Thyroid gland (tissue), 4 donors: Measurements from ENCODE around the gene HES1.

Experiments
- CTCF ChIP-seq, 6 experiments: fragments of 200-600 bp in 3 of 6; fragments of 450-650 bp in 3 of 6; sonication (generic) in 3 of 6; IDR thresholded peaks; one replicate each; pipeline ENCODE4 v1.5.1; 2016 to 2019; ENCODE audit warnings: antibody characterized with exemption in 6 of 6, mild to moderate bottlenecking in 2 of 6, inconsistent platforms in 1 of 6, moderate library complexity in 1 of 6
- POLR2A ChIP-seq, 2 donors: fragments of 450-650 bp; IDR thresholded peaks; one replicate each; pipeline ENCODE4 v1.6.1; 2017; ENCODE audit warnings: antibody characterized with exemption in 2 of 2, mild to moderate bottlenecking in 2 of 2, moderate library complexity in 1 of 2

DNA sequence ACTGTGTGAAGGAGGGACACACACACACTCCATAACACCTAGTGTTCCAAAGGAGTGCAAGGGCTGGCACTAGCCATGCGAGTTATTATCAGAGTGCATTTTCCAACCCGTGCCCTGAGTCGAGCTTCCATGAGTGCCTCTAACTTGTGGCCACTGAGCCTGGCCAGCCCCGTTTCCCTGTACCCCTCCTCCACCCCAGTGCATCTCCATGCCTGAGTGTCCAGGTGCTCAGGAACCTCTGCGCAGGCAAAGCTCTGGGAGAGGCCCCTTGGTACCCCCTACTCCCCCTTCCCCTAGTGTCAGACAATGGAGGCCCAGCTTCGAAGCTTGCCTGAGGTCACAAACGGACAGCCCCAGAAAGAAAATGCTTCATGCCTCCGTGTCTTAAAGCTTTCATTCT is 45.2 kb upstream of the HES1 start:
- TF ChIP-seq POLR2A (IDR thresholded peaks at IDR 0.05) (no peak), CTCF (IDR thresholded peaks at IDR 0.05) (no peak)
